Measurements from ENCODE around the gene DUT. TPM values are rescaled to one million over a fixed set of nuclear protein-coding genes. Genes with fewer than 3 reads are reported as not detected.

Gene DUT
- total and polyA plus RNA-seq, 2 experiments from 2014 or later, result 50.9 to 70.4 TPM

GRCh38 chr15:48334260-48334659 lies 3.0 kb downstream of the DUT start:
- peaks cover 10% of the 10 kb centered on the region for H3K79me2 ChIP-seq
- 80% methylated on average over 2 of the region's 2 CpGs for WGBS (ENCODE audit: low lambda C conversion rate, missing lambda C conversion rate)
- no peaks in the 10 kb centered on the region for H3K9me2 ChIP-seq (replicated peaks; ENCODE audit: insufficient read depth)
- no peak overlapping the region for H3K4me3 ChIP-seq
- DNase-seq (ENCODE audit: low spot score), result no peak
- H3K4me2 ChIP-seq, result no peak overlapping the region
- H4K20me1 ChIP-seq (ENCODE audit: insufficient read depth, poor library complexity, severe bottlenecking), result peaks cover 6% of the 10 kb centered on the region
- H3K9me3 ChIP-seq (ENCODE audit: low read depth), result no peaks in the 10 kb centered on the region
- no peaks in the 10 kb centered on the region for H3K36me3 ChIP-seq (replicated peaks; ENCODE audit: insufficient read depth, low read depth)
- H3K27me3 ChIP-seq, result no peaks in the 10 kb centered on the region
- TF ChIP-seq EZH2 (IDR thresholded peaks at IDR 0.05; ENCODE audit: borderline replicate concordance) (no peak), EZH2phosphoT487 (IDR thresholded peaks at IDR 0.05; ENCODE audit: low read depth, severe bottlenecking, unreplicated experiment) (no peak)
- TF ChIP-seq, protein P1, sequence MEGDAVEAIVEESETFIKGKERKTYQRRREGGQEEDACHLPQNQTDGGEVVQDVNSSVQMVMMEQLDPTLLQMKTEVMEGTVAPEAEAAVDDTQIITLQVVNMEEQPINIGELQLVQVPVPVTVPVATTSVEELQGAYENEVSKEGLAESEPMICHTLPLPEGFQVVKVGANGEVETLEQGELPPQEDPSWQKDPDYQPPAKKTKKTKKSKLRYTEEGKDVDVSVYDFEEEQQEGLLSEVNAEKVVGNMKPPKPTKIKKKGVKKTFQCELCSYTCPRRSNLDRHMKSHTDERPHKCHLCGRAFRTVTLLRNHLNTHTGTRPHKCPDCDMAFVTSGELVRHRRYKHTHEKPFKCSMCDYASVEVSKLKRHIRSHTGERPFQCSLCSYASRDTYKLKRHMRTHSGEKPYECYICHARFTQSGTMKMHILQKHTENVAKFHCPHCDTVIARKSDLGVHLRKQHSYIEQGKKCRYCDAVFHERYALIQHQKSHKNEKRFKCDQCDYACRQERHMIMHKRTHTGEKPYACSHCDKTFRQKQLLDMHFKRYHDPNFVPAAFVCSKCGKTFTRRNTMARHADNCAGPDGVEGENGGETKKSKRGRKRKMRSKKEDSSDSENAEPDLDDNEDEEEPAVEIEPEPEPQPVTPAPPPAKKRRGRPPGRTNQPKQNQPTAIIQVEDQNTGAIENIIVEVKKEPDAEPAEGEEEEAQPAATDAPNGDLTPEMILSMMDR (IDR thresholded peaks at IDR 0.05; ENCODE audit: poor library complexity), result no peak
- H2AFZ ChIP-seq, result no peak overlapping the region
- peaks cover 8% of the 10 kb centered on the region for H3K4me1 ChIP-seq (ENCODE audit: insufficient read depth)
- no peak overlapping the region for H3K27ac ChIP-seq

- no peaks in the 10 kb centered on the region for H3K27me3 ChIP-seq
- H3K4me2 ChIP-seq, result no peak overlapping the region
- H3K9me2 ChIP-seq (replicated peaks; ENCODE audit: insufficient read depth), result no peaks in the 10 kb centered on the region
- H3K79me2 ChIP-seq, result peaks cover 10% of the 10 kb centered on the region
- peaks cover 6% of the 10 kb centered on the region for H4K20me1 ChIP-seq (ENCODE audit: insufficient read depth, poor library complexity, severe bottlenecking)
- H3K4me3 ChIP-seq, result no peak overlapping the region
- 84% methylated on average over 2 of the region's 2 CpGs for WGBS (ENCODE audit: low lambda C conversion rate, missing lambda C conversion rate)
- H3K4me1 ChIP-seq (ENCODE audit: insufficient read depth), result peaks cover 8% of the 10 kb centered on the region
- H2AFZ ChIP-seq, result no peak overlapping the region
- H3K9me3 ChIP-seq (ENCODE audit: low read depth), result no peaks in the 10 kb centered on the region
- TF ChIP-seq, protein P1 (IDR thresholded peaks at IDR 0.05; ENCODE audit: poor library complexity), result peak; percentile 31
- TF ChIP-seq EZH2phosphoT487 (IDR thresholded peaks at IDR 0.05; ENCODE audit: low read depth, severe bottlenecking, unreplicated experiment), result no peak
- no peaks in the 10 kb centered on the region for H3K36me3 ChIP-seq (replicated peaks; ENCODE audit: insufficient read depth, low read depth)
- H3K27ac ChIP-seq, result no peak overlapping the region
- DNase-seq (ENCODE audit: low spot score), result no peak
Observed at GRCh38 chr15:48336940-48337339, 5.7 kb downstream of the DUT start.

DNA sequence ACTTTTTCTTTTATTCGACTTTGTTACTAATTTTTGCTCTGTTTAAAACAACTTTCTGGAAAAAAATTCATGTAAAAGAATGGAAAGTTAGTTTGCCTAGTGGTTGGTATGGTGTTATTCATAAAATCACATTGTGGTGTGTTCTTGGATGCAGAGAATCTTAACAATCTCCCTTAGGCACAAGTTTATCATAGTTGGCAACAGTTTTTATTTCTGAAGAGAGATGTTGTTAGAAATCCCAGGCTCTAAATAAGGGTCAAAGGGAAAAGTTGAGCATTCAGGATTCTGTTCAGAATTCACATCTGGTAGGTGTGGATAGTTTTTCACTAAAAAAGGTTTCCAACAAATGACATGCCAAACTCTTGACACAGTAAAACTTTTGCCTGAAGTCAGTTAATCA lies 6.4 kb downstream of the DUT start:
- TF ChIP-seq EZH2phosphoT487 (IDR thresholded peaks at IDR 0.05; ENCODE audit: low read depth, severe bottlenecking, unreplicated experiment), result no peak
- no peak for TF ChIP-seq EZH2 (IDR thresholded peaks at IDR 0.05; ENCODE audit: borderline replicate concordance)
- TF ChIP-seq, protein P1 (IDR thresholded peaks at IDR 0.05; ENCODE audit: poor library complexity), result no peak
- no peaks in the 10 kb centered on the region for H3K36me3 ChIP-seq (replicated peaks; ENCODE audit: insufficient read depth, low read depth)
- no peak for DNase-seq (ENCODE audit: low spot score)
- no peaks in the 10 kb centered on the region for H3K9me2 ChIP-seq (replicated peaks; ENCODE audit: insufficient read depth)
- no peak overlapping the region for H2AFZ ChIP-seq
- no peak overlapping the region for H3K4me2 ChIP-seq
- no peak overlapping the region for H3K4me3 ChIP-seq
- H4K20me1 ChIP-seq (ENCODE audit: insufficient read depth, poor library complexity, severe bottlenecking), result peaks cover 2% of the 10 kb centered on the region
- H3K79me2 ChIP-seq, result peaks cover 5% of the 10 kb centered on the region
- WGBS (ENCODE audit: low lambda C conversion rate, missing lambda C conversion rate), result 86% methylated on average over 1 of the region's 1 CpG
- H3K9me3 ChIP-seq (ENCODE audit: low read depth), result no peaks in the 10 kb centered on the region
- H3K4me1 ChIP-seq (ENCODE audit: insufficient read depth), result peaks cover 3% of the 10 kb centered on the region
- no peak overlapping the region for H3K27ac ChIP-seq
- H3K27me3 ChIP-seq, result no peaks in the 10 kb centered on the region

DNA sequence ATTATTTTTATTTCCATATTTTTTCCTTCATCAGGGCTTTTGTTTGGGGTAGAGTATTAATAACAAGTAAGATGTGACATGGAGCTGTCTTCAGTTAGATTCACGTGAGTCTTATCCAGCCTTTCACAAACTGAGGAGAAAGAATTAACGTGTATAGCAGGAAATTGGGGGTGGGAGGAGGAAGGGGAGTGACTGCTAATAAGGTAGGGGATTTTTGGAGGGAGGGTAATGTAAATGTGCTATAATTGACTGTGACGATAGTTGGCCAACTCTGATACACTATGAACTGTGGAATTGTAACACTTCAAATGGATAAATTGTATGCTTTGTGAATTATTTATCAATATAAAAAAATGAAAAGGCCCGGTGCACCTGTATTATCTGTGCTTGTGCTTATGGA lies 8.9 kb downstream of the DUT start:
- H3K9me2 ChIP-seq (replicated peaks; ENCODE audit: insufficient read depth), result no peaks in the 10 kb centered on the region
- 90% methylated on average over 4 of the region's 4 CpGs for WGBS (ENCODE audit: low lambda C conversion rate, missing lambda C conversion rate)
- no peaks in the 10 kb centered on the region for H3K27me3 ChIP-seq
- H3K27ac ChIP-seq, result no peak overlapping the region
- no peaks in the 10 kb centered on the region for H3K79me2 ChIP-seq
- DNase-seq (ENCODE audit: low spot score), result no peak
- H2AFZ ChIP-seq, result no peak overlapping the region
- H4K20me1 ChIP-seq (ENCODE audit: insufficient read depth, poor library complexity, severe bottlenecking), result no peaks in the 10 kb centered on the region
- no peak overlapping the region for H3K4me3 ChIP-seq
- no peaks in the 10 kb centered on the region for H3K4me1 ChIP-seq (ENCODE audit: insufficient read depth)
- H3K9me3 ChIP-seq (ENCODE audit: low read depth), result no peaks in the 10 kb centered on the region
- TF ChIP-seq EZH2 (IDR thresholded peaks at IDR 0.05; ENCODE audit: borderline replicate concordance) (no peak), EZH2phosphoT487 (IDR thresholded peaks at IDR 0.05; ENCODE audit: low read depth, severe bottlenecking, unreplicated experiment) (no peak)
- TF ChIP-seq, protein P1 (IDR thresholded peaks at IDR 0.05; ENCODE audit: poor library complexity), result no peak
- H3K4me2 ChIP-seq, result no peak overlapping the region
- no peaks in the 10 kb centered on the region for H3K36me3 ChIP-seq (replicated peaks; ENCODE audit: insufficient read depth, low read depth)
